Inflammatory macrophage (primary cell): ENCODE results near the gene ROPN1B.
"Not testable (repeated sequence)": the region's sequence is repeated elsewhere in the genome, so short reads cannot be mapped to it uniquely, and the experiment has no call there.

Experiments used
- DNase-seq, 2 donors: peaks; one replicate each; pipeline ENCODE4 v3.0.0-alpha.2; 2020 to 2022
- total RNA-seq, 18 experiments: gene quantifications; one replicate each; lab custom pipeline; 2026; ENCODE audit warnings: mixed read lengths in 6 of 18, inconsistent platforms in 2 of 18; lab: John Stamatoyannopoulos, UW

Gene ROPN1B
- total RNA-seq, result 0 to 0.13 (median 0) reads per million in 18 experiments

GRCh38 chr3:125968701-125969592 is at the start of gene ROPN1B:
TSS of gene ROPN1B (plus strand) at chr3:125969178. CDS start at chr3:125972055, 2,877 bp downstream.
- DNase-seq, result not testable (repeated sequence)

- not testable (repeated sequence) for DNase-seq
These were observed 48.8 kb upstream of the ROPN1B start for GRCh38 chr3:125920191-125920590.

- not testable (repeated sequence) for DNase-seq
These were observed 48.2 kb upstream of the ROPN1B start for GRCh38 chr3:125920751-125921279.

- DNase-seq, result peak; percentile 33 to 43
These were observed 47.3 kb upstream of the ROPN1B start for GRCh38 chr3:125921712-125922111.

GRCh38 chr3:125923324-125924115 is 45.5 kb upstream of the ROPN1B start:
- DNase-seq, result not testable (repeated sequence)

GRCh38 chr3:125924276-125924675 is 44.7 kb upstream of the ROPN1B start:
- DNase-seq, result not testable (repeated sequence)

GRCh38 chr3:125925727-125926126 is 43.3 kb upstream of the ROPN1B start:
- not testable (repeated sequence) for DNase-seq

- peak; percentile 29 to 43 for DNase-seq
These were observed 40.0 kb upstream of the ROPN1B start for GRCh38 chr3:125928771-125929545.

GRCh38 chr3:125929765-125930164 is 39.2 kb upstream of the ROPN1B start:
- not testable (repeated sequence) for DNase-seq

GRCh38 chr3:125931355-125931880 is 37.6 kb upstream of the ROPN1B start:
- not testable (repeated sequence) for DNase-seq

GRCh38 chr3:125933397-125934173 is 35.4 kb upstream of the ROPN1B start:
- DNase-seq, result not testable (repeated sequence)

GRCh38 chr3:125935252-125935874 is 33.6 kb upstream of the ROPN1B start:
- DNase-seq, result not testable (repeated sequence)

GRCh38 chr3:125936210-125936815 is 32.7 kb upstream of the ROPN1B start:
- not testable (repeated sequence) for DNase-seq

GRCh38 chr3:125936891-125937290 is 32.1 kb upstream of the ROPN1B start:
- not testable (repeated sequence) for DNase-seq

- not testable (repeated sequence) for DNase-seq
These were observed 21.2 kb upstream of the ROPN1B start for GRCh38 chr3:125947806-125948205.

GRCh38 chr3:125948901-125949300 is 20.1 kb upstream of the ROPN1B start:
- DNase-seq, result peak; percentile 4 to 7

GRCh38 chr3:125951176-125951575 is 17.8 kb upstream of the ROPN1B start:
- not testable (repeated sequence) for DNase-seq

- DNase-seq, result not testable (repeated sequence)
These were observed 12.0 kb upstream of the ROPN1B start for GRCh38 chr3:125957020-125957419.

GRCh38 chr3:125957674-125958510 is 11.1 kb upstream of the ROPN1B start:
- no peak for DNase-seq
